Sciatic nerve (tissue), 2 donors: ENCODE results near the gene DUSP2. TPM values are rescaled to one million over a fixed set of nuclear protein-coding genes. Genes with fewer than 3 reads are reported as not detected.
A peak's percentile ranks its signal among the peaks of the same experiment; 100 is the strongest.

Experiments
- ATAC-seq: fragments of 200-7000 bp; cut with Tn5 transposase; one replicate; pipeline ENCODE4 v1.9.1; 2020; ENCODE audit warnings: mild to moderate bottlenecking, moderate library complexity
- DNase-seq: peaks from one replicate; pipeline ENCODE4 v3.0.0-alpha.2; 2020; ENCODE audit warnings: low spot score
- intact Hi-C: fragments of 100-400 bp; cut with DNase I; formaldehyde crosslinking; loops from one replicate; pipeline ENCODE4 v1.14.2; 2022
- total RNA-seq: library from RNA; stranded (reverse); fragmentation: NEBNext Ultra II Directional; extraction: Animal tissue kit (Norgen Biotek cat#: 25700); gene quantifications from one replicate; pipeline ENCODE4 v1.2.1, GENCODE V29; 2021
- donor health status: DM: no; HTN: no; CAD: no.
- donor health status: DM: no; HTN: no; CAD: no.

DUSP2 gene
- total RNA-seq, 1 donor from 2014 or later: 7.3 TPM

DNA sequence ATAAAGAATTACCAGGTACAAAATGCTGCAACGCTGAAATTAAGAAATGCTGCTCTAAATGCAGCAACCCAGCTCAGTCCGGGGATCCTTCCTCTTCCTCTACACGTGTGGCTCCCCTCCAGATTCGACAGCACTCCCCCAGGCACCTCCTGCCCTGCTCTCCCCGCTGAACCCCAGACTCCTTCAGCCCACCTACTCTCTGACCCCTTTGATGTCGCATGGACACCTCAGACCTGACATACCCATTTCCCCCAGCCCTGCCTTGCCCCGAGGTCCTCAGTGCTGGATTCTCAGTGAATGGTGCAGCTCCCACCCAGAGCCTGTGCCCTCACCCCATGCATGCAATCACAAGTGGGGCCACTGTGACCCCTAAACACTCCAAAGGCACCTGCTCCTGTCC, 24.2 kb downstream of the DUSP2 start:
- intact Hi-C loops: no loop called here
- no peak for ATAC-seq
- no peak for DNase-seq

- DNase-seq (no peak), ATAC-seq (no peak)
- intact Hi-C loops: no loop called here
These were observed 25.0 kb downstream of the DUSP2 start for GRCh38 chr2:96120091-96120720.

GRCh38 chr2:96119389-96119751, 25.9 kb downstream of the DUSP2 start:
- intact Hi-C loops: loop anchor here (10.0 kb wide), 1 partner anchor 115 kb away; no protein-coding TSS in a partner anchor
- no peak for DNase-seq
- no peak for ATAC-seq

DNA sequence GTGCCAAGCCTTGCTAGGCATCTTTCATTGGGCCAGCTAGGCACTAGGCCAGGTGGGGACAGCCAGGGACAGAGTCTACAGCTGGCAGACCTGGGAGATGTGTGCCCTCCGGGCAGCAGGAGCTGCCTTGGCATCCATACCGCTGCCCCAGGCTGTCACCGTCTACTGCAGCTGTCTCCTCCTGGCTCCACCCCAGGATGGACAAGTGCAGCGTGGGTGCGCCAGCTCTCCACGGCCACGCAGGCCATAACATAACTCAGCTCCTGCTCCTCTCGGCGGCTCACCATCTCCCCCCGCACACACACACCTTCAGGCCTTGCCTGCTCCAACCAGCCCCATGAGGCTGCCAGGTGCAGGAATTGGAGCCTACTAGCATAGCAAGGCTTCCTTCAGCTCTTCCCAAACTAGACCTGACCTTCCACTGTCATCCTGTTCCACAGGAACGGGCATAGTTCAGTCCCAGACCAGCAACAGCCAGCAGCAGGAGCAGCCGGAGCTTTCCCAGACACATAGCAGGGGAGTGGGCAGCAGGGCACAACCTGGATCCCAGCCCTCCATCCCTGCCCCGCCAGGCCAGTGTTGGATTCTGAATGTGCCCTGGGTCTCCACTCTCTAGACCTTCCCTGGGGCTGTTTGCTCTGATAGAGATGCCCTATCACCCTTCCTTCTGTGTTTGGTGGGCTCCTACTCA, 26.4 kb downstream of the DUSP2 start:
- DNase-seq (no peak), ATAC-seq (no peak)
- intact Hi-C loops: loop anchor here (10.0 kb wide), 1 partner anchor 114 kb away; no protein-coding TSS in a partner anchor

- intact Hi-C loops: loop anchor here (10.0 kb wide), 1 partner anchor 113 kb away; no protein-coding TSS in a partner anchor
- no peak for DNase-seq
These were observed 27.3 kb downstream of the DUSP2 start for GRCh38 chr2:96117701-96118588.

GRCh38 chr2:96116879-96117533, 28.2 kb downstream of the DUSP2 start:
- DNase-seq (peak; percentile 67), ATAC-seq (peak; percentile 60)
- intact Hi-C loops: loop anchor here (10.0 kb wide), 1 partner anchor 112 kb away; no protein-coding TSS in a partner anchor

More at GRCh38 chr2:96117701-96118588, 27.3 kb downstream of the DUSP2 start:
- no peak for ATAC-seq

DNA sequence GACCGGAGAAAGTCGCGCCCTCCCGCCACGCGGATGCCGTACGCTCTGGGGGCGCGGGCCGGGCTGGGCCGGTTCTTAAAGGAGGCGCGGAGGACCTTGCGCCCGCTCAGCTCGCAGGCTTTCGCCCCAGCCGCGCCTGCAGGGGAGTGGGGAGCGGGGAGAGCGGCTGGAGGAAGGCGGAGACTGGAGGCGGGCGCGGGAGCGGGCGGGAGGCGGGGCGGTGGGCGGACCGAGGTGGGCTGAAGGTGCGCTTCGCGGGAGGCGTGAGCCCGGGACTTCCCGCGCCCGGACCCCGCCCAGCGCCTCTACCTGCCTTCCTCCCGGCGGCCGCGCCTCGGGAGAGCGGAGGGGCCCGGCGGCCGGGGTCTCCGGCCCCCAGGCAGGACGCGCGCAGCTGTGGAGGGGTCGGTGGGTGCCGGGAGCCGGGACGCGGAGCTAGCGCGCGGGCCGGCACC, 28.8 kb downstream of the DUSP2 start, which contains the start of gene ADRA2B:
ADRA2B (minus strand) TSS at position 148 of the 455 bp plus-strand sequence. CDS start 422 bp downstream, outside the sequence.
- ATAC-seq (no peak), DNase-seq (peak; percentile 68)
- intact Hi-C loops: loop anchor here (10.0 kb wide), 1 partner anchor 112 kb away; no protein-coding TSS in a partner anchor

GRCh38 chr2:96115631-96116423, 29.4 kb downstream of the DUSP2 start:
- DNase-seq (no peak), ATAC-seq (no peak)
- intact Hi-C loops: loop anchor here (10.0 kb wide), 1 partner anchor 111 kb away; no protein-coding TSS in a partner anchor

- intact Hi-C loops: loop anchor here (10.0 kb wide), 1 partner anchor 110 kb away; no protein-coding TSS in a partner anchor
- DNase-seq (no peak), ATAC-seq (no peak)
These were observed 30.2 kb downstream of the DUSP2 start for GRCh38 chr2:96114903-96115581.

DNA sequence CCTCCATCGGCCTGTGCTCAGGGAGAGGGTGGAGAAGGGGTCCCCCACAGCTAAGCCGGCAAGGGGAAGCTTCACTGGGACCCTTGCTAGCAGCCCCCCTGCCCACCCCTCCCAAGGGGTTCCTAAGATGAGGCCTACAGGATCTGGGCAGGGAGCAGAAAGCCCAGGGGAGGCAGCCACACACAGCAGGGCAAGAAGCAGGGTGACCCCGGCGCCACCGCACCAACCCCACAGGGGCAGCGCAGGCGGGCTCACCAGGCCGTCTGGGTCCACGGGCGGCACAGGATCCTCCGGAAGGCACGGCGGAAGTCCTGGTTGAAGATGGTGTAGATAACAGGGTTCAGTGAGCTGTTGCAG, 30.7 kb downstream of the DUSP2 start:
- ATAC-seq (no peak), DNase-seq (no peak)
- intact Hi-C loops: loop anchor here (10.0 kb wide), 1 partner anchor 110 kb away; no protein-coding TSS in a partner anchor

GRCh38 chr2:96113951-96114350, 31.3 kb downstream of the DUSP2 start:
- DNase-seq (no peak), ATAC-seq (no peak)
- intact Hi-C loops: loop anchor here (10.0 kb wide), 1 partner anchor 109 kb away; no protein-coding TSS in a partner anchor

DNA sequence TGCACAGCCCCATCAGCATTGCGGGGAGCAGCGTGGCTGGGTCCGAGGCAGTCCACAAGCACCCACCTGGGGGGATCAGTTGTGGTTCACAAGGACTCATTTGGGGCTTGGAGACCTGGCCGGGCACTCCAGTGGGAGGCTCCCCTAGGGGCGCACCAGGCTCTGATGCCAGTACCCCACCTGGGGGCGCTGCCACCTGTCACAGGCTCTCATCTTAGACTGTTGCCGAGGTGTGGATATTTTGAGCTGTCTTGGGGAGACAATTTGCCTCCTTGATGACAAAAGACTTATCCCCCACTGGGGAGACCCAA, 31.9 kb downstream of the DUSP2 start:
- ATAC-seq (no peak), DNase-seq (no peak)
- intact Hi-C loops: loop anchor here (10.0 kb wide), 1 partner anchor 109 kb away; no protein-coding TSS in a partner anchor

DNA sequence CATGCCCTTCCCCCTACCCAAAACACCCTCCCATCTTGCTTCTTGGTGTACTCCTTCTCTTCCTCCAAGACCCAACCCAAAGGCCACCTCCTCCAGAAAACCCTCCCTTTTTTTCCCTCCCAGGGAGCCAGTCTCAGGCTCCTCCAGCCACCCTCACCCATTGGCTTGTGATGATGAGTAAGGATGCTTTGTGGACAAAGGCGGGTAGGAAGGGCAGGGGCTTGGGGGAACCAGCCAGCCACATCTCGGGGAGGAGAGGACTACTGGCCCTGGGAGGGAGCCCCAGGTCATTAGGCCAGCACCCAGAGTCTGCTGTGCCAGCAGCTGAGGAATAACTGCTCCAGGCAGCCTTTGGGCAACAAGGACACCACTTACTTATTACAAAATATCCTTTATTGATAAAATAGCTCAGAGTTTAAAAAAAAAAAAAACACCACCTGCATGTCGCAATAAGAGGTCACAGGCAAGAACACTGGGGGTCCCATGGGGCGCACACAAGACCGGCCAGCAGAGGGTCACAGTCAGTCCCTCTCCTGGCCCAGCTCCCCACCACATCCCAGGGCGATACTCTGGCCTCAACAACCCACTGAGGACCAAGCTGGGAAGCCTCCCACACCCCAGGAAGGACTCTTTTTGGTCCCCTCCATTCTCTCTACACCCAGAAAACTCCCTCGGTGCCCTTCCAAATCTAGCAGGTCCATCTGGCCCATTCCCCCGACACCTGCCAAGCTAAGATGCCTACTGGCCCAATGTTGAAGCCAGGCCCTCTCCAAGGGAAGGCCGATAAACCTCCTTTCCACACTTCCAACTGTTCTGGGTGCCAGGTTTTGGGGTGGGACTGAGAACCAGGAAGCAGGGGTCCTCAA, 32.5 kb downstream of the DUSP2 start:
- intact Hi-C loops: loop anchor here (10.0 kb wide), 1 partner anchor 108 kb away; no protein-coding TSS in a partner anchor
- ATAC-seq: no peak
- no peak for DNase-seq

DNA sequence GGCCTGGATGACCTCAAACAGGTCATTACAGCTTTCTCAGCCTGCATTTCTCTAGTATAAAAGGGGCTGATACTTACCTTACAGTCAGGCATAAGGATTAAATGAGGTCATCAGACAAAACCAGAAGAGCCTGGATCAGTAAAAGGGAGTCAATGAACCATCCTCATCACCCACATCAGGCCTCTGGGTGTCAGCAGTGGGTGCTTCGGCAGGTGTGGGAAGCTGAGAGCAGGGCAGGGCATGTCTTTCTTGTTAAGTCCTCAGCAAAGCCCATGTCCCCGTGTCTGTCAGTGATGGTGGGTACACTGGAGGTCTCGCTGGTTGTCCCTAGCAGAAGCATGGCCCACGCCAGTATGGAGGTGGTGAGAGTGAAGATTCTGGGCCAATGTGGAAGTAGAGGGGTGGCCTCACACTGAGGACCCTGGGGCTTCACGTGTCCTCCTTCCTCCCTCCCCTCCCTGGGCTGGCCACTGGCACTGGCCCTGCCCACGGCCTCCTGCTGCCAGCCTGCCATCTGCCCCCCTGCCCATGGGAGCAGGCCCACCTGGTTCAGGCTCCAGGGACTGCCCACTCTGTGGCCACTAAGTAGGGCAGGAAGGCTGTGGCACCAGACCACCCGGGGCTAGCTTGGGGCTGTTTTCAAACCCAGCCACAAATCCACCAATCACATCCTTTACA, 33.3 kb downstream of the DUSP2 start:
- no peak for DNase-seq
- intact Hi-C loops: loop anchor here (10.0 kb wide), 1 partner anchor 107 kb away; no protein-coding TSS in a partner anchor
- no peak for ATAC-seq

GRCh38 chr2:96111257-96111640, 34.0 kb downstream of the DUSP2 start:
- intact Hi-C loops: loop anchor here (10.0 kb wide), 1 partner anchor 106 kb away; no protein-coding TSS in a partner anchor
- ATAC-seq: no peak
- DNase-seq: no peak
